OCI-LY3 (cell line): ENCODE data around the gene CYTH3.

Experiments used
- EZH2phosphoT487 ChIP-seq: fragments of 200-600 bp; shearing (Covaris generic); IDR thresholded peaks from 2 replicates; pipeline ENCODE4 v1.6.1; 2018; ENCODE audit warnings: antibody characterized with exemption, mixed run types, low read depth
- TF ChIP-seq, protein P1 (sequence below): fragments of 200-600, 300-600 bp; sonication (generic); IDR thresholded peaks from 2 replicates; pipeline ENCODE4 v1.5.1; 2014; ENCODE audit warnings: antibody characterized with exemption, low read length, low read depth

DNA sequence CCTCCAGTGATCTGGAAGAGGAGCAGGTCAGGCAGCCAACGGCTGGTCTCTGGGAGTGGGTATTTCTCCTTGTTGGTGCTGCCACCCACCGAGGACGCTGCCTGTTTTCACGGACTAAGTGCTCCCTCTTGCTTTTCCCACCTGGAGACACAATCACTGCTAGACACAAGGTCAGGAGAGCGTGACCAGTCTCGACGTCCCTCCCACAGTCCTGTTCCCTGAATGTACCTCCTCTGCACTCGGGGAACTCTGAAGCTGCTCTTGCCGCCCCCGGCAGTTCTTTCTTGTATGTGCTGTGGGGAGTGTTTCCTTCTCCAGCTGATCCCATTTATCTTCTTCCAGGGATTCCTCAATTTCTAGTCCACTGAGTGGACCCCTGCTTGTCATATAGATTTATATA, 89.4 kb downstream of the CYTH3 start:
- TF ChIP-seq, protein P1, sequence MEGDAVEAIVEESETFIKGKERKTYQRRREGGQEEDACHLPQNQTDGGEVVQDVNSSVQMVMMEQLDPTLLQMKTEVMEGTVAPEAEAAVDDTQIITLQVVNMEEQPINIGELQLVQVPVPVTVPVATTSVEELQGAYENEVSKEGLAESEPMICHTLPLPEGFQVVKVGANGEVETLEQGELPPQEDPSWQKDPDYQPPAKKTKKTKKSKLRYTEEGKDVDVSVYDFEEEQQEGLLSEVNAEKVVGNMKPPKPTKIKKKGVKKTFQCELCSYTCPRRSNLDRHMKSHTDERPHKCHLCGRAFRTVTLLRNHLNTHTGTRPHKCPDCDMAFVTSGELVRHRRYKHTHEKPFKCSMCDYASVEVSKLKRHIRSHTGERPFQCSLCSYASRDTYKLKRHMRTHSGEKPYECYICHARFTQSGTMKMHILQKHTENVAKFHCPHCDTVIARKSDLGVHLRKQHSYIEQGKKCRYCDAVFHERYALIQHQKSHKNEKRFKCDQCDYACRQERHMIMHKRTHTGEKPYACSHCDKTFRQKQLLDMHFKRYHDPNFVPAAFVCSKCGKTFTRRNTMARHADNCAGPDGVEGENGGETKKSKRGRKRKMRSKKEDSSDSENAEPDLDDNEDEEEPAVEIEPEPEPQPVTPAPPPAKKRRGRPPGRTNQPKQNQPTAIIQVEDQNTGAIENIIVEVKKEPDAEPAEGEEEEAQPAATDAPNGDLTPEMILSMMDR = no peak
- TF ChIP-seq EZH2phosphoT487 = no peak
